Progenitor cell of endocrine pancreas (in vitro differentiated cells): ENCODE measurements around the gene GTF2H2. TPM values are rescaled to one million over a fixed set of nuclear protein-coding genes. Genes with fewer than 3 reads are reported as not detected.
"Not testable (repeated sequence)": the region's sequence is repeated elsewhere in the genome, so short reads cannot be mapped to it uniquely, and the experiment has no call there.

ENCODE experiments used
- DNase-seq: peaks from one replicate; pipeline ENCODE4 v3.0.0; 2021; ENCODE audit warnings: low spot score; ENCODE audit not compliant: unreplicated experiment
- H3K27ac Mint-ChIP-seq: 2 replicates; pipeline ENCODE4 v1.8.0; 2021; ENCODE audit warnings: mild to moderate bottlenecking, moderate library complexity, mixed read lengths
- H3K27me3 Mint-ChIP-seq: 2 replicates; pipeline ENCODE4 v1.8.0; 2021; ENCODE audit warnings: mixed read lengths
- H3K36me3 Mint-ChIP-seq: 2 replicates; pipeline ENCODE4 v1.8.0; 2022; ENCODE audit warnings: mixed read lengths; ENCODE audit not compliant: insufficient read depth
- H3K4me1 Mint-ChIP-seq: 2 replicates; pipeline ENCODE4 v1.8.0; 2021; ENCODE audit warnings: low read depth, mixed read lengths
- H3K4me3 Mint-ChIP-seq: 2 replicates; pipeline ENCODE4 v1.8.0; 2021; ENCODE audit warnings: low read depth, mild to moderate bottlenecking, moderate library complexity, mixed read lengths
- H3K9me3 Mint-ChIP-seq: 2 replicates; pipeline ENCODE4 v1.8.0; 2021; ENCODE audit warnings: low read depth, mixed read lengths
- CTCF ChIP-seq: fragments of 200-600 bp; sonication (generic); IDR thresholded peaks from one replicate; pipeline ENCODE4 v1.5.0; 2021; ENCODE audit warnings: antibody characterized with exemption, mild to moderate bottlenecking; ENCODE audit not compliant: unreplicated experiment
- total RNA-seq: library from RNA; stranded (reverse); gene quantifications from 2 replicates; pipeline ENCODE4 v1.2.1, GENCODE V29; 2021

GTF2H2 gene
- total RNA-seq, 1 donor from 2014 or later = 49.1 TPM

DNA sequence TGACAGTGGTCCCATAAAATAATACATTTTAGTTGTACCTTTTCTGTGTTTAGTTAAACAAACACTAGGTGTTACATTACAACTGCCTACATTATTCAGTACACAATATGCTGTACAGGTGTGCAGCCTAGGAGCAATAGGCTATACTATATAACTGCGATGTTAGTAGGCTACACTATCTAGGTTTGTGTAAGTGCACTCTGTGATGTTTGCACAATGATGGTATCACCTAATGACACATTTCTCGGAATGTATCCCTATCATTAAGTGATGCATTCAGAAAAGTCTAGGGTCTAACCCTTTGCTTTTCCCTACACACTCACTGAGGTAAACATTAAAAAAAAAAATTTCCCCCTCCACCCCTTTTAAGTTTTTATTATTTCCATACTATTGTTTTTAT, 22.7 kb downstream of the GTF2H2 start:
- H3K9me3 Mint-ChIP-seq, H3K27ac Mint-ChIP-seq, H3K4me3 Mint-ChIP-seq, H3K36me3 Mint-ChIP-seq, H3K4me1 Mint-ChIP-seq, DNase-seq, H3K27me3 Mint-ChIP-seq: not testable (repeated sequence)

GRCh38 chr5:71044128-71044527, 23.3 kb downstream of the GTF2H2 start:
- not testable (repeated sequence) for H3K27ac Mint-ChIP-seq, H3K27me3 Mint-ChIP-seq, H3K4me1 Mint-ChIP-seq, DNase-seq, H3K36me3 Mint-ChIP-seq, H3K9me3 Mint-ChIP-seq, H3K4me3 Mint-ChIP-seq

DNA sequence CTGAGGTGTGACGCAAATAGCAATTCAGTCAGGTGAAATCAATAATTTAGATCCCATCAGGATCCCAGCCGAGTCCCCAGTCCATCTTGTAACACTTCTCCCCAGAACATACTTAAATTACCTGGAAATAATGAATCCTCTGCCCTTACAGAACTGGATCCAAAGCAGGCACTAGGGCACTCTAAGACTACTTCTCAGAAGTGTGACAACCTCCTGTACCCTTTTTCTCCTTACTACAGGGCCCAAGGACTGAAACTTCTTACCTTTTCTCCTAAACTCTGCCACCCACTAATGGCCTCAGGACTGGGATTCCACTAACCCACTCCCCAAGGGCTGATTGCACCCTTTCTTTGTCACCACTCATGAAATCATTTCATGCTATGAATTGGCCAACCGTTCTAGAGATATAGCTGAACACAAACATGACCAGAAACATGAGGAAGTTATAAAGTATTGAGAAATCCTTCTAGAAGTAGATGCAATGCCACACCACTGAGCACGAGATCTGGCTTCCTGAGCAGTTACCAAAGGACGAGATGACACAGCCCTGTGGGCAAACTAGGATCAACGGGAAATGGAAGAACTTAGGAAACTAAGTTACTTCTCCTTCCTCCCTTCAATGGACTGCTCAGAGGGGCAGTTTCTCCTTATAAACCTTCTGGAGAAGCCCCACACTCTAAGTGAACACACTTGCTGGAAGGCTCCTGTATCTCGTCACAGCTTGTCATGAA, 36.3 kb downstream of the GTF2H2 start:
- not testable (repeated sequence) for H3K4me3 Mint-ChIP-seq, H3K36me3 Mint-ChIP-seq, H3K4me1 Mint-ChIP-seq, H3K27ac Mint-ChIP-seq, H3K9me3 Mint-ChIP-seq, DNase-seq, H3K27me3 Mint-ChIP-seq

GRCh38 chr5:71025289-71025953, 42.1 kb downstream of the GTF2H2 start, which contains the start of gene NAIP:
TSS of gene NAIP (minus strand) at chr5:71025339. CDS start at chr5:71012915, 12,424 bp downstream.
- not testable (repeated sequence) for H3K27me3 Mint-ChIP-seq, H3K27ac Mint-ChIP-seq, H3K4me3 Mint-ChIP-seq, H3K9me3 Mint-ChIP-seq, H3K36me3 Mint-ChIP-seq, H3K4me1 Mint-ChIP-seq, DNase-seq

- H3K9me3 Mint-ChIP-seq, H3K4me1 Mint-ChIP-seq, H3K4me3 Mint-ChIP-seq, DNase-seq, H3K36me3 Mint-ChIP-seq, H3K27ac Mint-ChIP-seq, H3K27me3 Mint-ChIP-seq: not testable (repeated sequence)
These were observed 46.8 kb downstream of the GTF2H2 start for GRCh38 chr5:71020643-71021042.

DNA sequence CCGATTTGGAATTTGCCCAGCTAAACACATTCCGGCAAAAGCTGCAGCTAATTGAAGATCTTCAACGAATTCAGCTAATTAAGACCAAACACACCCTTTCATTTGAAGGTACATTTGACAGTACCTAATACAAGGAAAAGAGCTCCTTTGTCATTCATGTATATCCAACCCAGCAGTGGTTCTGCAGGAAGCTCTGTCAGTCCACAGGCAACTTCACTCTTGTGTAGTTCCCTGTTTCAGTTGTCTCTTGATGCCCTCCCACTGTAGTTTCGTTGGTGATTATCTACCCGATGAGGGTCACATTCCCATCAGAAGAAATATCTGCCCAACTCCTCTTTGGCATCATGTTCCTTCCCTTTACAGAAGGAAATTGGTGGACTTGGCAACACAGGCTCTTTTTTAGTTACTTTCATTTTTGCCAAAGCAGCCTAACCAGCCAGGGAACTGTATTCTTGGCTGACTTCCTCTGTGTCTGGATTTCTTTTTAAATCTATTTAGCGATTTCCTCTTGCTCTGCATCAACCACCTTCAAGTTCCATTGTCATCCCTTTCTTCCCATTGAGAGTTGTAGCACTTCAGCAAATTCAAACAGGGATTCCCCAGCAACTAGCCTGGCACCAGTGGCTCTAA, 49.0 kb downstream of the GTF2H2 start:
- not testable (repeated sequence) for H3K27me3 Mint-ChIP-seq, DNase-seq, H3K4me3 Mint-ChIP-seq, H3K36me3 Mint-ChIP-seq, H3K9me3 Mint-ChIP-seq, H3K4me1 Mint-ChIP-seq, H3K27ac Mint-ChIP-seq

GRCh38 chr5:71014176-71014575, 53.3 kb downstream of the GTF2H2 start:
- H3K4me1 Mint-ChIP-seq = peaks cover 4% of the 10 kb centered on the region
- no peaks in the 10 kb centered on the region for H3K9me3 Mint-ChIP-seq
- H3K36me3 Mint-ChIP-seq = no peaks in the 10 kb centered on the region
- H3K4me3 Mint-ChIP-seq = no peak overlapping the region
- no peak overlapping the region for H3K27ac Mint-ChIP-seq
- no peak for TF ChIP-seq CTCF
- DNase-seq = no peak
- no peaks in the 10 kb centered on the region for H3K27me3 Mint-ChIP-seq

- H3K36me3 Mint-ChIP-seq = no peaks in the 10 kb centered on the region
- H3K9me3 Mint-ChIP-seq = no peaks in the 10 kb centered on the region
- H3K27ac Mint-ChIP-seq = no peak overlapping the region
- no peaks in the 10 kb centered on the region for H3K27me3 Mint-ChIP-seq
- DNase-seq = no peak
- no peak for TF ChIP-seq CTCF
- H3K4me1 Mint-ChIP-seq = peaks cover 4% of the 10 kb centered on the region
- H3K4me3 Mint-ChIP-seq = no peak overlapping the region
These were observed 53.9 kb downstream of the GTF2H2 start for GRCh38 chr5:71013575-71013974.
